ENCODE measurements around the gene GABRR2.

GRCh38 chr6:89297695-89298351 lies 17.3 kb downstream of the GABRR2 start:
- no peak for TF ChIP-seq CTCF (IDR thresholded peaks at IDR 0.05; ENCODE audit: low read depth, low read length, missing input control)
- TF ChIP-seq YY1 (IDR thresholded peaks at IDR 0.05): no peak
- no peak for TF ChIP-seq MAX (IDR thresholded peaks at IDR 0.05)
- no peak for TF ChIP-seq TAF1 (conservative IDR thresholded peaks at IDR 0.05)
- TF ChIP-seq RXRA (IDR thresholded peaks at IDR 0.05): no peak
- TF ChIP-seq GABPA (IDR thresholded peaks at IDR 0.05 in 1 of 2, conservative IDR thresholded peaks at IDR 0.05 in 1 of 2): no peak
- no peak for TF ChIP-seq ATF3 (IDR thresholded peaks at IDR 0.05)
- no peak for TF ChIP-seq EGR1 (IDR thresholded peaks at IDR 0.05; ENCODE audit: low read depth in 2 of 2)
- no peak for TF ChIP-seq REST (IDR thresholded peaks at IDR 0.05)
